ENCODE results near the gene SLC51A. TPM values are rescaled to one million over a fixed set of nuclear protein-coding genes. Genes with fewer than 3 reads are reported as not detected.

The SLC51A gene
- total RNA-seq, 1 donor from 2014 or later, result 1.3 TPM

Other genes with a start within 250 kb of the SLC51A start
- gene TFRC, start 134.4 kb upstream of the SLC51A start, total RNA-seq, result 291 TPM
- 2.8 TPM for gene ZDHHC19, start 5.1 kb upstream of the SLC51A start, total RNA-seq
- gene PCYT1A, start 71.2 kb downstream of the SLC51A start, total RNA-seq, result 97.9 TPM
- 4.0 TPM for gene DYNLT2B, start 101.7 kb downstream of the SLC51A start, total RNA-seq
- 2.1 TPM for gene TM4SF19, start 121.9 kb downstream of the SLC51A start, total RNA-seq
- gene UBXN7, start 215.9 kb downstream of the SLC51A start, total RNA-seq, result 46.8 TPM